H1 (cell line): ENCODE measurements around the gene ARPIN. TPM values are rescaled to one million over a fixed set of nuclear protein-coding genes. Genes with fewer than 3 reads are reported as not detected.

Source experiments
- CTCF ChIA-PET: fragments of 300-600 bp; sonication (Branson Sonifier 250); formaldehyde crosslinking; loops from one replicate; lab custom pipeline; 2021; ENCODE audit not compliant: partially characterized antibody; lab: Charles Lee
- POLR2A ChIA-PET: fragments of 300-600 bp; sonication (Branson Sonifier 250); formaldehyde crosslinking; loops from one replicate; lab custom pipeline; 2021; ENCODE audit warnings: inconsistent platforms; ENCODE audit not compliant: partially characterized antibody; lab: Charles Lee
- DNase-seq, 2 experiments: peaks; one replicate each; pipeline versions ENCODE4 v3.0.0 to v3.0.0-alpha.2; 2010 to 2022; ENCODE audit warnings: low spot score in 2 of 2, low read depth in 1 of 2, mixed read lengths in 1 of 2
- FAIRE-seq: peaks from 2 replicates; lab custom pipeline; 2011; peaks lifted over from hg19 to GRCh38; lab: Jason Lieb, UNC
- H2AFZ ChIP-seq: 2 replicates; pipeline ENCODE4 v1.8.1; 2012; ENCODE audit warnings: low read length, inconsistent platforms
- H2AK5ac ChIP-seq: 2 replicates; pipeline ENCODE4 v1.6.1; 2013; ENCODE audit warnings: low read depth, low read length
- H2BK120ac ChIP-seq: replicated peaks from 2 replicates; pipeline ENCODE3; 2013; ENCODE audit warnings: low read depth, low read length, inconsistent platforms
- H2BK12ac ChIP-seq: 2 replicates; pipeline ENCODE4 v1.6.1; 2013; ENCODE audit warnings: low read depth, low read length
- H2BK15ac ChIP-seq: 2 replicates; pipeline ENCODE4 v1.6.1; 2013; ENCODE audit warnings: low read length
- H2BK20ac ChIP-seq: 2 replicates; pipeline ENCODE4 v1.6.1; 2013; ENCODE audit warnings: low read length
- H2BK5ac ChIP-seq: 2 replicates; pipeline ENCODE4 v1.6.1; 2013; ENCODE audit warnings: low read depth, low read length
- H3K14ac ChIP-seq: 2 replicates; pipeline ENCODE4 v1.6.1; 2013; ENCODE audit warnings: inconsistent platforms; ENCODE audit not compliant: insufficient read length
- H3K18ac ChIP-seq: 2 replicates; pipeline ENCODE4 v1.6.1; 2013; ENCODE audit warnings: low read length; ENCODE audit errors: extremely low read depth
- H3K23ac ChIP-seq: 2 replicates; pipeline ENCODE4 v1.6.1; 2013; ENCODE audit warnings: inconsistent platforms; ENCODE audit not compliant: insufficient read length
- H3K23me2 ChIP-seq: 2 replicates; pipeline ENCODE4 v1.6.1; 2013; ENCODE audit warnings: low read depth, low read length
- H3K27ac ChIP-seq: 2 replicates; pipeline ENCODE4 v1.6.1; 2011; ENCODE audit warnings: low read depth, low read length, inconsistent platforms
- H3K27me3 ChIP-seq, 4 experiments: replicated peaks in 1 of 4; 1 replicate in 1 of 4; 2 replicates in 3 of 4; pipeline versions ENCODE4 v1.6.1 to v1.8.1; 2011 to 2013; ENCODE audit warnings: low read length in 3 of 4, mild to moderate bottlenecking in 3 of 4, inconsistent platforms in 2 of 4, mixed read lengths in 2 of 4, moderate library complexity in 1 of 4; ENCODE audit not compliant: control insufficient read depth in 3 of 4, insufficient read depth in 3 of 4; ENCODE audit errors: extremely low read depth in 1 of 4
- H3K36me3 ChIP-seq, 4 experiments: 2 replicates each; pipeline versions ENCODE4 v1.6.1 to v1.8.1; 2011 to 2013; ENCODE audit warnings: mild to moderate bottlenecking in 4 of 4, low read length in 3 of 4, moderate library complexity in 2 of 4, control low read depth in 1 of 4, inconsistent platforms in 1 of 4; ENCODE audit not compliant: insufficient read depth in 4 of 4, control insufficient read depth in 2 of 4
- H3K4ac ChIP-seq: replicated peaks from 2 replicates; pipeline ENCODE3; 2013; ENCODE audit warnings: low read length, low read depth, mixed read lengths, inconsistent platforms; ENCODE audit not compliant: insufficient read length
- H3K4me1 ChIP-seq, 4 experiments: replicated peaks in 1 of 4; 1 replicate in 1 of 4; 2 replicates in 3 of 4; pipeline versions ENCODE4 v1.6.1 to v1.8.1; 2011 to 2013; ENCODE audit warnings: low read length in 3 of 4, inconsistent platforms in 2 of 4, mixed read lengths in 1 of 4; ENCODE audit not compliant: insufficient read depth in 4 of 4, control insufficient read depth in 3 of 4
- H3K4me2 ChIP-seq, 2 experiments: 2 replicates each; pipeline versions ENCODE4 v1.6.1 to v1.8.1; 2011 to 2013; ENCODE audit warnings: low read depth in 2 of 2, low read length in 2 of 2, control low read depth in 1 of 2, inconsistent platforms in 1 of 2, mild to moderate bottlenecking in 1 of 2; ENCODE audit not compliant: insufficient read depth in 1 of 2
- H3K4me3 ChIP-seq, 4 experiments: fragments of 200-600, 300-600 bp in 1 of 4; sonication (generic), shearing (Covaris generic), sonication (Bioruptor Twin) in 1 of 4; 2 replicates each; pipeline versions ENCODE4 v1.5.1 to v1.8.1; 2011 to 2016; ENCODE audit warnings: low read length in 4 of 4, low read depth in 3 of 4, control low read depth in 2 of 4, inconsistent platforms in 2 of 4, mild to moderate bottlenecking in 2 of 4, mixed read lengths in 1 of 4, moderate library complexity in 1 of 4; ENCODE audit not compliant: insufficient read depth in 2 of 4; ENCODE audit errors: extremely low read depth in 1 of 4
- H3K56ac ChIP-seq: replicated peaks from 2 replicates; pipeline ENCODE3; 2013; ENCODE audit warnings: low read depth, mild to moderate bottlenecking, mixed read lengths, low read length, inconsistent platforms; ENCODE audit not compliant: insufficient read length
- H3K79me1 ChIP-seq: 2 replicates; pipeline ENCODE4 v1.6.1; 2013; ENCODE audit warnings: low read depth, low read length, control low read depth
- H3K79me2 ChIP-seq, 2 experiments: 2 replicates each; pipeline versions ENCODE4 v1.6.1 to v1.8.1; 2012 to 2013; ENCODE audit warnings: low read length in 2 of 2, mild to moderate bottlenecking in 2 of 2, inconsistent platforms in 1 of 2; ENCODE audit not compliant: insufficient read depth in 2 of 2, control insufficient read depth in 1 of 2
- H3K9ac ChIP-seq, 4 experiments: replicated peaks in 1 of 4; 1 replicate in 1 of 4; 2 replicates in 3 of 4; pipeline versions ENCODE4 v1.6.1 to v1.8.1; 2011 to 2013; ENCODE audit warnings: low read depth in 3 of 4, low read length in 3 of 4, control low read depth in 2 of 4, mild to moderate bottlenecking in 2 of 4, moderate library complexity in 2 of 4, inconsistent platforms in 1 of 4; ENCODE audit errors: extremely low read depth in 1 of 4
- H3K9me3 ChIP-seq, 2 experiments: 2 replicates each; pipeline versions ENCODE4 v1.6.1 to v1.8.1; 2012 to 2013; ENCODE audit warnings: mild to moderate bottlenecking in 2 of 2, moderate library complexity in 2 of 2, control low read depth in 1 of 2, inconsistent platforms in 1 of 2, low read depth in 1 of 2, low read length in 1 of 2, mixed read lengths in 1 of 2; ENCODE audit not compliant: insufficient read depth in 2 of 2
- H4K20me1 ChIP-seq, 2 experiments: replicated peaks in 1 of 2; 2 replicates each; pipeline versions ENCODE3 to v1.8.1; 2011 to 2013; ENCODE audit warnings: inconsistent platforms in 2 of 2, low read length in 2 of 2, mild to moderate bottlenecking in 1 of 2; ENCODE audit not compliant: insufficient read depth in 2 of 2, control insufficient read depth in 1 of 2
- H4K5ac ChIP-seq: 2 replicates; pipeline ENCODE4 v1.6.1; 2013; ENCODE audit warnings: low read length, low read depth, mixed read lengths, inconsistent platforms; ENCODE audit not compliant: insufficient read length
- H4K8ac ChIP-seq: 2 replicates; pipeline ENCODE4 v1.8.0; 2013; ENCODE audit warnings: mild to moderate bottlenecking, moderate library complexity, low read length, inconsistent platforms; ENCODE audit not compliant: insufficient read depth; ENCODE audit errors: extremely low read depth
- H4K91ac ChIP-seq: replicated peaks from 2 replicates; pipeline ENCODE3; 2013; ENCODE audit warnings: low read length, mixed read lengths, inconsistent platforms; ENCODE audit not compliant: insufficient read length
- BRCA1 ChIP-seq: IDR thresholded peaks from 2 replicates; pipeline ENCODE4 v1.6.1; 2012; ENCODE audit warnings: low read depth, low read length, improper control_type of control experiment
- EGR1 ChIP-seq: IDR thresholded peaks from 2 replicates; pipeline ENCODE4 v1.6.1; 2011; ENCODE audit warnings: low read depth, low read length, borderline replicate concordance
- EP300 ChIP-seq, 2 experiments: IDR thresholded peaks; 1 replicate in 1 of 2; 2 replicates in 1 of 2; pipeline ENCODE4 v1.6.1; 2011 to 2012; ENCODE audit warnings: low read depth in 2 of 2, low read length in 2 of 2, mild to moderate bottlenecking in 2 of 2, borderline replicate concordance in 1 of 2, inconsistent platforms in 1 of 2, moderate library complexity in 1 of 2
- MAFK ChIP-seq: IDR thresholded peaks from 2 replicates; pipeline ENCODE4 v1.6.1; 2012; ENCODE audit warnings: low read depth, mild to moderate bottlenecking, improper control_type of control experiment, low read length
- NANOG ChIP-seq: IDR thresholded peaks from 2 replicates; pipeline ENCODE4 v1.6.1; 2011; ENCODE audit warnings: low read length, low read depth, mild to moderate bottlenecking, inconsistent platforms; ENCODE audit not compliant: insufficient read depth, poor library complexity, severe bottlenecking
- POU5F1 ChIP-seq: IDR thresholded peaks from 2 replicates; pipeline ENCODE4 v1.6.1; 2011; ENCODE audit warnings: low read depth, mild to moderate bottlenecking, low read length, moderate library complexity
- RXRA ChIP-seq: IDR thresholded peaks from 2 replicates; pipeline ENCODE4 v1.6.1; 2011; ENCODE audit warnings: low read depth, mild to moderate bottlenecking, low read length, moderate library complexity; ENCODE audit not compliant: insufficient read depth
- SIN3A ChIP-seq, 2 experiments: IDR thresholded peaks in 1 of 2; conservative IDR thresholded peaks in 1 of 2; 2 replicates each; pipeline ENCODE4 v1.6.1; 2011 to 2012; ENCODE audit warnings: low read length in 2 of 2, improper control_type of control experiment in 1 of 2, low read depth in 1 of 2, mild to moderate bottlenecking in 1 of 2
- SP4 ChIP-seq: IDR thresholded peaks from 2 replicates; pipeline ENCODE4 v1.6.1; 2012; ENCODE audit warnings: low read length, inconsistent platforms
- TAF1 ChIP-seq: IDR thresholded peaks from 2 replicates; pipeline ENCODE4 v1.6.1; 2011; ENCODE audit warnings: mild to moderate bottlenecking, low read depth, low read length
- TCF12 ChIP-seq: IDR thresholded peaks from 2 replicates; pipeline ENCODE4 v1.6.1; 2011; ENCODE audit warnings: low read depth, mild to moderate bottlenecking, low read length
- TEAD4 ChIP-seq: IDR thresholded peaks from 2 replicates; pipeline ENCODE4 v1.6.1; 2012; ENCODE audit warnings: low read depth, low read length, inconsistent platforms, mixed read lengths
- WGBS, 2 experiments: shearing (Covaris generic) in 1 of 2; methylation state at CpG; one replicate each; pipeline versions ENCODE4 v1.1.6 to v1.1.7; 2013 to 2015; ENCODE audit warnings: low lambda C conversion rate in 2 of 2, mixed read lengths in 2 of 2, inconsistent platforms in 1 of 2, low coverage in 1 of 2, missing lambda C conversion rate in 1 of 2; ENCODE audit not compliant: insufficient replicate concordance in 2 of 2, insufficient coverage in 1 of 2, insufficient read length in 1 of 2; ENCODE audit errors: extremely low coverage in 1 of 2, missing lambda C conversion rate in 1 of 2; 5-methylcytosine and 5-hydroxymethylcytosine counted together
- polyA plus RNA-seq, 7 experiments: library from polyadenylated mRNA; depleted of rRNA in 3 of 7; stranded (reverse) in 5 of 7; unstranded in 2 of 7; fragments of >200 nt in 5 of 7; fragments of 200-250 nt in 2 of 7; gene quantifications; 1 replicate in 5 of 7; 2 replicates in 1 of 7; 4 replicates in 1 of 7; pipeline versions ENCODE4 v1.2.1 to v1.2.3, GENCODE V29; 2011 to 2013; ENCODE audit warnings: missing spikeins in 2 of 7, mixed read lengths in 2 of 7
- total RNA-seq: library from RNA; stranded (reverse); fragmentation: NEBNext Ultra II Directional; extraction: Animal tissue kit (Norgen Biotek cat#: 25700); gene quantifications from 2 replicates; pipeline ENCODE4 v1.2.1, GENCODE V29; 2021
- TF ChIP-seq, protein P1 (sequence below): IDR thresholded peaks from 2 replicates; pipeline ENCODE4 v1.6.1; 2012; ENCODE audit warnings: inconsistent platforms

ARPIN gene
- total and polyA plus RNA-seq, 2 of the 8 experiments (the other 6 are each of a cell fraction or from before 2014, with no cell fraction given): 3.1 to 3.9 TPM

- Histone ChIP-seq H2BK20ac (no peak overlapping the region), H2BK15ac (no peak overlapping the region), H3K27ac (no peak overlapping the region), H2AFZ (no peak overlapping the region), H4K91ac (no peak overlapping the region), H2AK5ac (no peak overlapping the region), H2BK5ac (no peak overlapping the region), H3K14ac (no peak overlapping the region), H3K4me3 (no peak overlapping the region), H3K4me2 (no peak overlapping the region), H3K18ac (no peak overlapping the region), H3K23me2 (no peaks in the 10 kb centered on the region), H3K4me1 (no peaks in the 10 kb centered on the region), H3K4ac (no peak overlapping the region), H4K20me1 (peaks cover 0 to 1% of the 10 kb centered on the region in 2 experiments), H4K8ac (no peak overlapping the region), H3K9me3 (no peaks in the 10 kb centered on the region), H3K36me3 (peaks cover 0 to 3% (median under 1%) of the 10 kb centered on the region in 4 experiments; a peak in 1 of 8 replicates), H4K5ac (no peak overlapping the region), H3K9ac (no peak overlapping the region), H3K79me2 (no peaks in the 10 kb centered on the region), H3K23ac (no peak overlapping the region), H3K79me1 (no peaks in the 10 kb centered on the region), H2BK12ac (no peak overlapping the region), H3K27me3 (no peaks in the 10 kb centered on the region), H2BK120ac (no peak overlapping the region), H3K56ac (no peak overlapping the region)
- DNase-seq (no peak), FAIRE-seq (no peak)
- ChIA-PET POLR2A (interaction anchor here (1.0 kb wide), 1 partner anchor 143 kb away, joined by 3 read pairs; no protein-coding TSS in a partner anchor), CTCF (interaction anchor here (1.0 to 1.4 kb wide), 4 partner anchors 17 to 102 kb away, joined by 4 to 8 read pairs (median 6); no protein-coding TSS in a partner anchor)
- WGBS, 2 experiments: 90% methylated on average over 5 of the region's 5 CpGs; no CpG with 5 or more reads in 1 of the 2 experiments
- TF ChIP-seq TCF12: no peak
- TF ChIP-seq, protein P1, sequence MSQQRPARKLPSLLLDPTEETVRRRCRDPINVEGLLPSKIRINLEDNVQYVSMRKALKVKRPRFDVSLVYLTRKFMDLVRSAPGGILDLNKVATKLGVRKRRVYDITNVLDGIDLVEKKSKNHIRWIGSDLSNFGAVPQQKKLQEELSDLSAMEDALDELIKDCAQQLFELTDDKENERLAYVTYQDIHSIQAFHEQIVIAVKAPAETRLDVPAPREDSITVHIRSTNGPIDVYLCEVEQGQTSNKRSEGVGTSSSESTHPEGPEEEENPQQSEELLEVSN: no peak
- TF ChIP-seq EGR1: no peak
- TF ChIP-seq SIN3A (conservative IDR thresholded peaks at IDR 0.05 in 1 of 2, IDR thresholded peaks at IDR 0.05 in 1 of 2; ENCODE audit: low read depth in 1 of 2, low read length in 2 of 2): no peak
- TF ChIP-seq MAFK: no peak
- TF ChIP-seq SP4: no peak
- no peak for TF ChIP-seq BRCA1
- no peak for TF ChIP-seq EP300 (IDR thresholded peaks at IDR 0.05; ENCODE audit: borderline replicate concordance in 1 of 2, low read depth in 2 of 2, low read length in 2 of 2)
- TF ChIP-seq TAF1: no peak
- TF ChIP-seq RXRA: no peak
- TF ChIP-seq POU5F1: no peak
- no peak for TF ChIP-seq NANOG
- TF ChIP-seq TEAD4: no peak
Measured at GRCh38 chr15:89845305-89845893, 67.4 kb downstream of the ARPIN start.
